ENCODE results near the gene USP31.
A peak's percentile ranks its signal among the peaks of the same experiment; 100 is the strongest.

- TF ChIP-seq CTCF (IDR thresholded peaks at IDR 0.05), result peak in 5 of 7 experiments; percentile 53 to 81 (median 73)
- no peak for TF ChIP-seq POLR2A (IDR thresholded peaks at IDR 0.05)
- peak in 1 of 3 donors; percentile 10 for TF ChIP-seq POLR2AphosphoS5 (IDR thresholded peaks at IDR 0.05)
- no peak for TF ChIP-seq EP300 (IDR thresholded peaks at IDR 0.05)
These were observed 88.6 kb downstream of the USP31 start for GRCh38 chr16:23060458-23061320.
